GM19193 (cell line): ENCODE measurements around the gene IGSF10.

Experiments
- POLR2A ChIP-seq: IDR thresholded peaks from 4 replicates; pipeline ENCODE4 v1.6.1; 2011; ENCODE audit not compliant: insufficient read depth, insufficient read length; ENCODE audit errors: extremely low read depth

The IGSF10 gene

GRCh38 chr3:151468284-151468917 is 7.5 kb upstream of the IGSF10 start:
- no peak for TF ChIP-seq POLR2A

GRCh38 chr3:151467069-151467468 is 6.2 kb upstream of the IGSF10 start:
- no peak for TF ChIP-seq POLR2A

DNA sequence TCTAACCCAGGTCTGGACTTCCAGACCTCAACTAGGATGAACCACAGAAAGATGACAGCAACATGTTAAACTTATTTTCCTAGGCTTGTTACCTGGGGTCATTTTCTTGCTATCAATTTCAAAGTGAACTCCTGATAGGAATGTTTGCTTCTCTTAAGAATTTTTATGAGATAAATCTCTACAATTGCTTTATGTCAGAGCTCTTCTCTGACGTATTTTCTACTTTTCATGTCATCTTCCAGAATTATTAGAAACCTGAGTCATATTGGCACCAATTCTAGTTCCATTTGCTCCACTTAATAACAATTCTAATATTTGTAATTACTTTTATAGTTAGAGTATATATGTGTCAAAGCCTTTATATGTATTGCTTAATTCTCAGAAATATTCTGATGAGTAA is 2.1 kb upstream of the IGSF10 start:
- TF ChIP-seq POLR2A, result no peak

GRCh38 chr3:151462278-151462780 is 1.5 kb upstream of the IGSF10 start:
- no peak for TF ChIP-seq POLR2A

- TF ChIP-seq POLR2A, result no peak
Measured at GRCh38 chr3:151460228-151460627, 633 bp downstream of the IGSF10 start.

- TF ChIP-seq POLR2A, result no peak
Measured at GRCh38 chr3:151459358-151459757, 1.5 kb downstream of the IGSF10 start.

DNA sequence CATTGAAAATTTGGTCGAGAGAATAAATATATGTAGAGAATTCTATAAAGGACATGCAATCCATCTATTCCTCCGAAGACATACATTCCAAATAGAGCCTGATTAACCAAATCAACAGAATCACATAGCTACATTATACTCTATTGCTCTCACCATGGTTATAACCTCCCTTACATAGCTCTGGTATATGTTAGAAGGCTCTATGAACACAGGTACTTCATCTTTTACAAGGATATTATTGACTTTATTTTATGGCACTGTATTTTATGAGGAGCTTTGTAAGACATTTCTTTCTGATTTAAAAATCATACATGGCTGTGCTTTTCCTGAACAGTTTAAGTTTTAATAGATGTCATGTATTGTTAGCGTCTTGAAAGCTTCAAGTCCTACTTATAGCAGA is 4.8 kb downstream of the IGSF10 start:
- TF ChIP-seq POLR2A, result no peak

DNA sequence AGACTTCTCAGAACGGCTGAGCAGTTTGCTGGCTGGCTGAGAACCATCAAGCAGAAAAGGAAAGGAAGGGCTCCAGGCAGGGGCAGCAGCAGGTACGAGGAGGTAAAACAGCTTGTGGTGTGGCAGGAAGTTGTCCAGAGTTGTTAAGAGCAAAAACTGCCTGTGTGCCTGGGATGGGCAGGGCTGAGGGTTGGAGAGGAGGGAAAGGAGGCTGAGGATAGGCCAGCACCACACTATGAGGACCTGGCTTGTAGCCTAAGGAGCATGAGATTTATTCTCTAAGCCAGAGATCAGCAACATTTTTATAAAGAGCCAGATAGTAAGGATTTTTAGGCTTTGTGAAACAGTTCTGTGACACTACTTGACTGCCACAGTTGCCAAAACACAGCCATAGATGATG is 8.0 kb downstream of the IGSF10 start:
- no peak for TF ChIP-seq POLR2A

- TF ChIP-seq POLR2A, result no peak
Measured at GRCh38 chr3:151452368-151452767, 8.5 kb downstream of the IGSF10 start.

DNA sequence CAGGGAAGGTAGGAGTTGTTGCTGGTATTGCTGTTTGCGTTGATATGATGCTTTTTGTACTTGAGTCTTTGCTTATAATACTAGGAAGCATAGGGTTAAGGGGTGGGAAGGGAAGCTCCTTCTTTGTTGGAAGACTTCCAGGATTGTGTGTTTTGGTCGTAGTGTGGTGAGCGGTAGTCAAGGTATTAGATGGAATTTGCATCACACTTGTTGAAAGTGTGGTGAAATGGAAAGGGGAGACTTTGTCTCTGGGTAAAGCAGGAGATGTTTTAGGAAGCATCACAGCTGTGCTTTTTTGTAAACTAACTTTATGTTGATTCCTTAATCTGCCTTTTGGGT is 14.9 kb downstream of the IGSF10 start:
- no peak for TF ChIP-seq POLR2A

GRCh38 chr3:151445273-151446001 is 15.4 kb downstream of the IGSF10 start:
- no peak for TF ChIP-seq POLR2A

GRCh38 chr3:151443583-151443982 is 17.3 kb downstream of the IGSF10 start:
- TF ChIP-seq POLR2A, result no peak

GRCh38 chr3:151440940-151441339 is 19.9 kb downstream of the IGSF10 start:
- TF ChIP-seq POLR2A, result no peak

DNA sequence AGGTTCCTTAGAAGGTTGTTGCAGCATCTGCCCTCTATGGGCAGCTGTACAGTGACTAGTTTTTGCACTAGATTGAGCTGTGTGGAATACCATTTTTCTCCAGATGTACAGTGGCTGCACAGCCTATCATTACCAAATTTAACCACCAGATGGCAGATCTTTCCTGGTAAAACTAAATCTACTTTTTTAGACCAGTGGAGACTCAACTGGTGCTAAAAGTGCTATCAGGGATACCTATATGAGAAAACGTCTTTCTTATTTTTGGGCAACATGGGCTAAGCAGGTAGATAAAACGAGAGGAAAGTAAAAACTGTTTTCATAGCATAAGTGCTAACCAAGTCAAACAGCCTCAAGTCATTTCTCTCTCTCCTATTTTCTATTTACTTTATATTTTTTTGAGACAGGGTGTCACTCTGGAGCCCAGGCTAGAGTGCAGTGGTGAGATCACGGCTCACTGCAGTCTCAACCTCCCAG is 21.2 kb downstream of the IGSF10 start:
- TF ChIP-seq POLR2A, result no peak

GRCh38 chr3:151437906-151438305 is 23.0 kb downstream of the IGSF10 start:
- no peak for TF ChIP-seq POLR2A
